Stimulated activated CD8-positive, alpha-beta memory T cell treated with anti-CD3 and anti-CD28 coated beads, Interleukin-7, amount 100 ng/mL, for 24 hours (primary cell): ENCODE results near the gene BPIFA2.
"Not testable (repeated sequence)": the region's sequence is repeated elsewhere in the genome, so short reads cannot be mapped to it uniquely, and the experiment has no call there.

Experiments
- DNase-seq: peaks from one replicate; pipeline ENCODE4 v3.0.0-alpha.2; 2020; ENCODE audit warnings: low read depth

Gene BPIFA2

GRCh38 chr20:33167859-33168258 is at the start of gene BPIFA2:
Gene BPIFA2 (plus strand): TSS chr20:33168159. CDS start chr20:33169146, 987 bp downstream.
- DNase-seq, result no peak

GRCh38 chr20:33119725-33120720 is 47.9 kb upstream of the BPIFA2 start:
- DNase-seq, result no peak

GRCh38 chr20:33120934-33121333 is 47.0 kb upstream of the BPIFA2 start:
- no peak for DNase-seq

GRCh38 chr20:33122297-33122696 is 45.7 kb upstream of the BPIFA2 start:
- DNase-seq, result not testable (repeated sequence)

GRCh38 chr20:33124261-33124660 is 43.7 kb upstream of the BPIFA2 start:
- no peak for DNase-seq

- DNase-seq, result no peak
Observed at GRCh38 chr20:33124994-33125393, 43.0 kb upstream of the BPIFA2 start.

GRCh38 chr20:33125983-33126382 is 42.0 kb upstream of the BPIFA2 start:
- DNase-seq, result no peak

GRCh38 chr20:33127422-33128097 is 40.4 kb upstream of the BPIFA2 start:
- no peak for DNase-seq

GRCh38 chr20:33130568-33131061 is 37.3 kb upstream of the BPIFA2 start:
- no peak for DNase-seq

GRCh38 chr20:33131949-33132473 is 35.9 kb upstream of the BPIFA2 start:
- no peak for DNase-seq

- no peak for DNase-seq
Observed at GRCh38 chr20:33132513-33133372, 35.2 kb upstream of the BPIFA2 start.

GRCh38 chr20:33133373-33133941 is 34.5 kb upstream of the BPIFA2 start:
- no peak for DNase-seq

- no peak for DNase-seq
Observed at GRCh38 chr20:33137195-33137594, 30.8 kb upstream of the BPIFA2 start.

GRCh38 chr20:33139467-33139866 is 28.5 kb upstream of the BPIFA2 start:
- DNase-seq, result no peak

GRCh38 chr20:33145521-33145920 is 22.4 kb upstream of the BPIFA2 start:
- DNase-seq, result no peak

- DNase-seq, result no peak
Observed at GRCh38 chr20:33147299-33147698, 20.7 kb upstream of the BPIFA2 start.

- no peak for DNase-seq
Observed at GRCh38 chr20:33148040-33148439, 19.9 kb upstream of the BPIFA2 start.

GRCh38 chr20:33154252-33154651 is 13.7 kb upstream of the BPIFA2 start:
- no peak for DNase-seq

GRCh38 chr20:33158637-33159385 is 9.1 kb upstream of the BPIFA2 start:
- DNase-seq, result no peak

GRCh38 chr20:33159713-33160112 is 8.2 kb upstream of the BPIFA2 start:
- no peak for DNase-seq

GRCh38 chr20:33160681-33161080 is 7.3 kb upstream of the BPIFA2 start:
- DNase-seq, result no peak
